Lung microvascular endothelial cell (primary cell): ENCODE measurements around the gene PAPPA2. TPM values are rescaled to one million over a fixed set of nuclear protein-coding genes. Genes with fewer than 3 reads are reported as not detected.

Source experiments
- DNase-seq, 2 donors: peaks; one replicate each; pipeline versions ENCODE4 v3.0.0 to v3.0.0-alpha.2; 2010; ENCODE audit warnings: low read depth in 2 of 2
- total RNA-seq: library from RNA; depleted of rRNA; stranded (reverse); fragments of >200 nt; gene quantifications from 2 replicates; pipeline ENCODE4 v1.2.1, GENCODE V29; 2014

PAPPA2 gene
- total RNA-seq, 1 donor from 2014 or later: under 0.01 TPM

GRCh38 chr1:176853503-176853902, 390.5 kb downstream of the PAPPA2 start:
- DNase-seq: no peak

DNA sequence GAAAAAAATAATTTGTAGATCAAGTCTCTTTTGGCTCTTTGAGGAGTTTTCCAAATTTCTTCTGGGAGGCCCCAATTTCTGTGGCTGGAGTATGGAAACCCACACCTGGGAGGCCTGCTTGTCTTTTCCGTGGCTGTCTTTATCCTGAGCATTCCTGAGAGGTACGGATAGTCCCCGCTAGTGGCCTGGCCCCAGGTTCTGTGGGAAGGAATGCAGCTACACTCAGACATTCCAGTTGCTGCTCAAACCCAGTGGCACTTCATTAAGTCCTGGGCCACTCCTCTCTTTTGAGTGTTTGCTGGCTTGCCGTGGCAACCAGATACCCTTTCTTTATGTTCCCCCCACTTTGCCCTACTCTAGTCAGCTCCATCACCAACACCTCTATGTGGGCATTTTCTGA, 391.1 kb downstream of the PAPPA2 start:
- DNase-seq: no peak

- DNase-seq: no peak
Observed at GRCh38 chr1:176854758-176855745, 392.1 kb downstream of the PAPPA2 start.

- DNase-seq: no peak
Observed at GRCh38 chr1:176857632-176858031, 394.7 kb downstream of the PAPPA2 start.

GRCh38 chr1:176858433-176858916, 395.5 kb downstream of the PAPPA2 start:
- no peak for DNase-seq

DNA sequence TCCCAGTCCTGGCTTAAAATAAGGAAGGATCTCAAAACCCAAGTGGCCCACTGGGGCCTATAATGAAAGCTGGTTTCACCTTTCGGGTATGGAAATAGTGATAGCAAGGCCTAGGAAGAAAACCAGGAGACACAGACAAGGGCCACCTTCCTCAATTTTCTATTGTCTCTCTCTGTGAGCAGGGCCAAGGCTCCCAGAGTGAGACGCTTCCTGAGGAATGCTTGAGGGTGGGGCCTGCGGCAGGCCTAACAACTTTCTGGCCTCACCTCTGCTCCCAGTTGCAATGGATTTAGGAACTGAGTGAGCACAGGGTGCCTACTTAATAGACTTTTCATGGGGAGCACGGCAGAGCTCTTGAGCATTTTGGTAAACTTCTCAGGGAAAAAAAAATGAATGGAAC, 400.6 kb downstream of the PAPPA2 start:
- no peak for DNase-seq

- no peak for DNase-seq
Observed at GRCh38 chr1:176864211-176864610, 401.2 kb downstream of the PAPPA2 start.

- DNase-seq: no peak
Observed at GRCh38 chr1:176866011-176866714, 403.2 kb downstream of the PAPPA2 start.

DNA sequence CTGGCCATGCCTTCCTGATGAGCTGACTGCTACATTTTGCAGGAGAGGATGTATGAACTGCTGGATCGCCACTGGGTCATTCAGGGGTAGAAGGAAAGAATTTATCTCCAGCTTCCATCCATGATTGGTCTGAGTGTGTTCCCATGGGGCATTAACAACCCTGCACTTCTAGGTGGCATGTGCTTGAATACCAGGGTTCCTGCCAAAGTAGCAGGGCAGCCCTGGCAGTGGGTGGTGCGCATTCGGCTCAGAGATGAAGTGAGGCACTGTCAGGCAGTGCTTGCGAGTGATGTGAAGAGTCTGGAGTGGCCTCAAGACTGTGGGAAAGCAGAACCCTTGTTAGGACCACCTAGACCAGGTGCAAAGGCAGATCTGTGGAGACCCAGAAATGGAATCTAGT, 406.6 kb downstream of the PAPPA2 start:
- DNase-seq: no peak

DNA sequence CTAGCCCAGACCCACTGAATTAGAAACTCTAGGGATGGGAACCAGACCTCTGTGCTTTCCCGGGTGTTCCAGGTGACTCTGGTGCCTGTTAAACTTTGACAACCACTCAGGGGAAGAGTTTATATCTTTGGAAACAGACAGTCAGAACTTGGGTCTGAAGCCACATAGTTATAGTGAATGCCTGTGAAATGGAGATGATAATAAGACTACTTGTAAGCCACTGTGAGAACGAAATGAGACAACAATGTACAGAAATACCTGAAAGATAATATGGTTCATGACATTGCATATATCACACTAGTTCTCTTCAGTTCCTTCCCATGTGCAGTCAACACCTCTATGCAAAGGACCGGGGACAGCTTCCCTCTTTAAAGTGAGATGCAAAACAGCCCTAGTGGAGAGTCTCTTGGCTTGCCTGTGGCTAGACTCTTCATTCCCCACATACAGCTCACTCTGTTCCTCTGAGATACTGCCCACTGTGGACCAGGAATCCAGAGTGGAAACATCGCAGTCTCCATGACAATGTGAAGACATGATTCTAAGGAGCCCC, 414.1 kb downstream of the PAPPA2 start:
- no peak for DNase-seq

- no peak for DNase-seq
Observed at GRCh38 chr1:176877557-176877956, 414.6 kb downstream of the PAPPA2 start.

- DNase-seq: no peak
Observed at GRCh38 chr1:176878750-176879536, 416.0 kb downstream of the PAPPA2 start.

- no peak for DNase-seq
Observed at GRCh38 chr1:176879784-176880620, 417.0 kb downstream of the PAPPA2 start.

- DNase-seq: peak; percentile 75 to 80
Observed at GRCh38 chr1:176880955-176881595, 418.1 kb downstream of the PAPPA2 start.

DNA sequence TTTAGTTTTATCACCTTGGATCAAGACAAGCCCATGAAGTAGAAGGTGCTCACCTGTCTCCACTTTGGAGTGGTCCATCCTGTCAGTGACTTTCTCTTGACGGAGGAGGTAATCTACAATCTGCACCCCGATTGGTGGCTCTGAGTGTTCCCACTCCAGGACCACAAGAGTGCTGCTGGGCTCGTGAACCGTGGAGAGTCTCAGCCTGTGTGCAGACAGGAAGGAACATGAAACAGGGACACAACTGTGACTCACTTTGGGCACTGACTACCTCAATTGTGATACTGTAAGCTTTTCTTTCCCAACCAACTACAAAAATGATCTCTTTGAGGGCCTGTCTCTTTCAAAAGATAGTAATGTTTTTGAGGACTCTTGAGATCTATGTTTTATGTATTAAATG, 421.3 kb downstream of the PAPPA2 start:
- DNase-seq: no peak

- DNase-seq: no peak
Observed at GRCh38 chr1:176884911-176885310, 421.9 kb downstream of the PAPPA2 start.

GRCh38 chr1:176885341-176885740, 422.4 kb downstream of the PAPPA2 start:
- no peak for DNase-seq

- DNase-seq: no peak
Observed at GRCh38 chr1:176885751-176886150, 422.8 kb downstream of the PAPPA2 start.

- no peak for DNase-seq
Observed at GRCh38 chr1:176888471-176889032, 425.6 kb downstream of the PAPPA2 start.
